ENCODE results near the gene S100A11.

Gene S100A11

DNA sequence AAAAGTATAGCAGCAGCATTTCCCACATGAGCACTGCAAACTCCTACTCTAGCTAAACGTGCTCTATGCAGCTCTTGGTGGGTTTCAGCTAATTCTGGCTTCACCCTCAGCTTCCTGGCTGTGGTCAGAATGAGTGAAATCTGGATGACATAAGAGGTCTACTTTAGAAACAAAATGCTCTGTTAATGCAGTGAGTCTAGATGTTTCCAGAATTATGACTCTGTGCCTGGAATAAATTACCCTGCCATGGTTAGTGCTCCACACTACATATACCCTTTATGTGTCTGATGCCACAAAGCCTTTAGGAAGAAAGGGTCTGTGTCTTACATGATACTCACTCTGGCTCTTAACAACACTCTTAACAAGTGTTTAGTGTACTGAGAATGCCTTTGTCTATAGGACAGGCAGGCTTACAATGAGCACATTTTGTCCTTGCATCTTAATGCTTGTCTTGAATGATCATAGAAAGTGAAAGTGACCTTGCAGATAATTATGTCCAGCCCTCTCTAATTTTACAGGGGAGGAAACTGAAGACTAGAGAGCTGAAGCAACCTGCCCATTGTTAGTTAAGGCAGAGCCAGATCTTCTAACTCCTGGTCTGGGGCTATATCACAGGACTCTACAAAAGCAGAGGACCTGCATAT lies 52.4 kb downstream of the S100A11 start:
- no peak for DNase-seq (ENCODE audit: low read depth)

All from CMK (cell line).